HEK293 (cell line): ENCODE data around the gene CEP57L1.

ENCODE experiments used
- CTCF ChIA-PET: fragments of 350-600 bp; formaldehyde crosslinking; extraction: SDS; loops from one replicate; lab custom pipeline; 2021; ENCODE audit warnings: antibody characterized with exemption; lab: Yijun Ruan, JAX
- POLR2A ChIA-PET: fragments of 300-600 bp; formaldehyde crosslinking; extraction: SDS; loops from one replicate; lab custom pipeline; 2020; ENCODE audit warnings: antibody characterized with exemption, inconsistent platforms; lab: Yijun Ruan, JAX
- H3K27ac ChIP-seq: fragments of 200-500 bp; sonication (Bioruptor generic); 2 replicates; pipeline ENCODE4 v1.5.1; 2014; ENCODE audit warnings: low read depth, low read length, control low read depth, inconsistent platforms; ENCODE audit errors: extremely low read depth
- H3K36me3 ChIP-seq, 2 experiments: fragments of 200-500 bp in 1 of 2; sonication (Bioruptor generic) in 1 of 2; 1 replicate in 1 of 2; 2 replicates in 1 of 2; pipeline ENCODE4 v1.5.1; 2014 to 2017; ENCODE audit warnings: inconsistent platforms in 2 of 2, low read length in 2 of 2; ENCODE audit not compliant: control insufficient read depth in 2 of 2, insufficient read depth in 1 of 2
- H3K4me1 ChIP-seq: fragments of 200-500 bp; sonication (Bioruptor generic); 2 replicates; pipeline ENCODE4 v1.5.1; 2014; ENCODE audit warnings: mild to moderate bottlenecking, low read length, inconsistent platforms; ENCODE audit not compliant: control insufficient read depth, insufficient read depth
- H3K4me3 ChIP-seq: 2 replicates; pipeline ENCODE4 v1.5.1; 2011; ENCODE audit warnings: low read depth, mild to moderate bottlenecking, control low read depth, low read length, moderate library complexity
- H3K9me3 ChIP-seq: fragments of 200-500 bp; sonication (Bioruptor generic); 2 replicates; pipeline ENCODE4 v1.5.1; 2014; ENCODE audit warnings: low read depth, low read length, inconsistent platforms; ENCODE audit not compliant: control insufficient read depth, insufficient read depth
- KLF16 ChIP-seq: fragments of 450-650 bp; formaldehyde crosslinking; IDR thresholded peaks from 2 replicates; pipeline ENCODE4 v1.5.1; 2017; ENCODE audit warnings: missing biosample characterization, missing genetic modification characterization
- KLF8 ChIP-seq: fragments of 450-650 bp; formaldehyde crosslinking; IDR thresholded peaks from 2 replicates; pipeline ENCODE4 v1.5.1; 2016; ENCODE audit warnings: missing biosample characterization, missing genetic modification characterization
- ZBTB7A ChIP-seq: fragments of 450-650 bp; formaldehyde crosslinking; IDR thresholded peaks from 2 replicates; pipeline ENCODE4 v1.5.1; 2016; ENCODE audit warnings: low read depth, missing biosample characterization, missing genetic modification characterization
- ZFP37 ChIP-seq: fragments of 450-650 bp; formaldehyde crosslinking; IDR thresholded peaks from 2 replicates; pipeline ENCODE4 v1.5.1; 2016; ENCODE audit warnings: missing biosample characterization, missing genetic modification characterization
- ZIC2 ChIP-seq: fragments of 450-650 bp; formaldehyde crosslinking; IDR thresholded peaks from 2 replicates; pipeline ENCODE4 v1.5.1; 2016; ENCODE audit warnings: missing biosample characterization, missing genetic modification characterization
- ZNF112 ChIP-seq: fragments of 450-650 bp; formaldehyde crosslinking; IDR thresholded peaks from 2 replicates; pipeline ENCODE4 v1.5.0; 2017; ENCODE audit warnings: missing biosample characterization, missing genetic modification characterization
- ZNF2 ChIP-seq: fragments of 450-650 bp; formaldehyde crosslinking; IDR thresholded peaks from 2 replicates; pipeline ENCODE4 v1.5.1; 2016; ENCODE audit warnings: missing biosample characterization, missing genetic modification characterization
- ZNF292 ChIP-seq: fragments of 450-650 bp; formaldehyde crosslinking; IDR thresholded peaks from 2 replicates; pipeline ENCODE4 v1.5.1; 2016; ENCODE audit warnings: low read depth, missing biosample characterization, missing genetic modification characterization, borderline replicate concordance
- ZNF354C ChIP-seq: fragments of 450-650 bp; formaldehyde crosslinking; IDR thresholded peaks from 2 replicates; pipeline ENCODE4 v1.5.1; 2016; ENCODE audit warnings: missing biosample characterization, missing genetic modification characterization, low read depth, borderline replicate concordance
- ZNF366 ChIP-seq: fragments of 450-650 bp; formaldehyde crosslinking; conservative IDR thresholded peaks from 2 replicates; pipeline ENCODE4 v1.5.1; 2016; ENCODE audit warnings: missing biosample characterization, missing genetic modification characterization
- ZNF561 ChIP-seq: fragments of 450-650 bp; IDR thresholded peaks from 2 replicates; pipeline ENCODE4 v1.5.1; 2018; ENCODE audit warnings: missing biosample characterization, missing genetic modification characterization, borderline replicate concordance
- ZNF585B ChIP-seq: fragments of 450-650 bp; formaldehyde crosslinking; IDR thresholded peaks from 2 replicates; pipeline ENCODE4 v1.5.1; 2016; ENCODE audit warnings: missing biosample characterization, missing genetic modification characterization
- ZNF624 ChIP-seq: fragments of 450-650 bp; formaldehyde crosslinking; IDR thresholded peaks from 2 replicates; pipeline ENCODE4 v1.5.1; 2017; ENCODE audit warnings: missing biosample characterization, missing genetic modification characterization
- ZNF626 ChIP-seq: fragments of 450-650 bp; sonication (Bioruptor Pico); formaldehyde crosslinking; IDR thresholded peaks from 2 replicates; pipeline ENCODE4 v1.5.1; 2018; ENCODE audit warnings: missing biosample characterization, missing genetic modification characterization, inconsistent platforms
- ZNF629 ChIP-seq: fragments of 450-650 bp; formaldehyde crosslinking; IDR thresholded peaks from 2 replicates; pipeline ENCODE4 v1.5.1; 2017; ENCODE audit warnings: missing biosample characterization, missing genetic modification characterization
- ZNF837 ChIP-seq: fragments of 450-650 bp; formaldehyde crosslinking; IDR thresholded peaks from 2 replicates; pipeline ENCODE4 v1.5.1; 2016; ENCODE audit warnings: missing biosample characterization, missing genetic modification characterization
- TF ChIP-seq, protein P1 (sequence below): fragments of 450-650 bp; formaldehyde crosslinking; IDR thresholded peaks from 2 replicates; pipeline ENCODE4 v1.5.1; 2016; ENCODE audit warnings: missing biosample characterization, missing genetic modification characterization
- TF ChIP-seq, protein P2 (sequence below): fragments of 450-650 bp; IDR thresholded peaks from 2 replicates; pipeline ENCODE4 v1.5.1; 2018; ENCODE audit warnings: missing biosample characterization, missing genetic modification characterization
- TF ChIP-seq, protein P3 (sequence below): fragments of 450-650 bp; formaldehyde crosslinking; IDR thresholded peaks from 2 replicates; pipeline ENCODE4 v1.5.1; 2017; ENCODE audit warnings: missing biosample characterization, missing genetic modification characterization
- TF ChIP-seq, protein P4 (sequence below): fragments of 450-650 bp; formaldehyde crosslinking; IDR thresholded peaks from 2 replicates; pipeline ENCODE4 v1.5.1; 2016; ENCODE audit warnings: missing biosample characterization, missing genetic modification characterization
- TF ChIP-seq, protein P5 (sequence below): fragments of 450-650 bp; formaldehyde crosslinking; IDR thresholded peaks from 2 replicates; pipeline ENCODE4; 2016; ENCODE audit warnings: missing biosample characterization, missing genetic modification characterization

CEP57L1 gene

DNA sequence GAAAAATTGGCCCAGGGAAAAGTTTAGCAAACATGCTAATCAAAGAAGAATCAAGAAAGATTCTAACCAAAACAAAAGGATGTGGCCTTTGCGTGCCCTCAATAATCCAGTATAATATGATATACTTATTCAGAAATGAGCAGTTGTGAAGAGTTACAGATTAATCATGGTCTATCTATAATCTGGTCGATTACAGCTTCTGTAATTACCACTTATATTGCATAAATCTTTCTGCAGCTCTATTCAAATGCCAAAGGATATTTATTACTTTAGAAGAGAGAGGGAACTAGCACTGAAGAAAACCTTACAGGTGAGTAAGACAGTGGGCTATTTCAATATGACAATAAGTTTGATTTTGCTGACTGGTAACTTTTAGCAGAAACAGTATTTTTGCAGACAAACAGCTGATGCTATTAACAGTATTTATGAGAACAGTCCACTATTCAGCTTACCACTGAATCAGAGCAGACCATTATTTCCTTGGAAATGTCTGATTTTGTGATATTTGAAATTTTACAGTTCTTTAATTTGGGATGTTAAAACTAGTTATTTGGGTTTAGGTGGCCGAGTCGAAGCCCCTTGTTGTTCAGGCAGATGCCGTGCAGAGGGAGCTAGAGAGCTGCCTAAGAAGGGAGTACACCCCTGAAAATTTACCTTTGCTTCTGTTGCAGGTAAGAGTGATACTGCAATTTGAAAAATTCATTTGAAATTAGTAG lies 92.2 kb downstream of the CEP57L1 start (continued):
- TF ChIP-seq, protein P1, sequence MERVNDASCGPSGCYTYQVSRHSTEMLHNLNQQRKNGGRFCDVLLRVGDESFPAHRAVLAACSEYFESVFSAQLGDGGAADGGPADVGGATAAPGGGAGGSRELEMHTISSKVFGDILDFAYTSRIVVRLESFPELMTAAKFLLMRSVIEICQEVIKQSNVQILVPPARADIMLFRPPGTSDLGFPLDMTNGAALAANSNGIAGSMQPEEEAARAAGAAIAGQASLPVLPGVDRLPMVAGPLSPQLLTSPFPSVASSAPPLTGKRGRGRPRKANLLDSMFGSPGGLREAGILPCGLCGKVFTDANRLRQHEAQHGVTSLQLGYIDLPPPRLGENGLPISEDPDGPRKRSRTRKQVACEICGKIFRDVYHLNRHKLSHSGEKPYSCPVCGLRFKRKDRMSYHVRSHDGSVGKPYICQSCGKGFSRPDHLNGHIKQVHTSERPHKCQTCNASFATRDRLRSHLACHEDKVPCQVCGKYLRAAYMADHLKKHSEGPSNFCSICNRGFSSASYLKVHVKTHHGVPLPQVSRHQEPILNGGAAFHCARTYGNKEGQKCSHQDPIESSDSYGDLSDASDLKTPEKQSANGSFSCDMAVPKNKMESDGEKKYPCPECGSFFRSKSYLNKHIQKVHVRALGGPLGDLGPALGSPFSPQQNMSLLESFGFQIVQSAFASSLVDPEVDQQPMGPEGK: no peak
- TF ChIP-seq, protein P2, sequence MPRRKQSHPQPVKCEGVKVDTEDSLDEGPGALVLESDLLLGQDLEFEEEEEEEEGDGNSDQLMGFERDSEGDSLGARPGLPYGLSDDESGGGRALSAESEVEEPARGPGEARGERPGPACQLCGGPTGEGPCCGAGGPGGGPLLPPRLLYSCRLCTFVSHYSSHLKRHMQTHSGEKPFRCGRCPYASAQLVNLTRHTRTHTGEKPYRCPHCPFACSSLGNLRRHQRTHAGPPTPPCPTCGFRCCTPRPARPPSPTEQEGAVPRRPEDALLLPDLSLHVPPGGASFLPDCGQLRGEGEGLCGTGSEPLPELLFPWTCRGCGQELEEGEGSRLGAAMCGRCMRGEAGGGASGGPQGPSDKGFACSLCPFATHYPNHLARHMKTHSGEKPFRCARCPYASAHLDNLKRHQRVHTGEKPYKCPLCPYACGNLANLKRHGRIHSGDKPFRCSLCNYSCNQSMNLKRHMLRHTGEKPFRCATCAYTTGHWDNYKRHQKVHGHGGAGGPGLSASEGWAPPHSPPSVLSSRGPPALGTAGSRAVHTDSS (tag by site-specific recombination): no peak
- no peak for TF ChIP-seq ZNF624 (tag by site-specific recombination)
- TF ChIP-seq ZNF354C (tag by site-specific recombination): no peak
- no peak for TF ChIP-seq ZNF366 (tag by site-specific recombination)
- TF ChIP-seq, protein P3, sequence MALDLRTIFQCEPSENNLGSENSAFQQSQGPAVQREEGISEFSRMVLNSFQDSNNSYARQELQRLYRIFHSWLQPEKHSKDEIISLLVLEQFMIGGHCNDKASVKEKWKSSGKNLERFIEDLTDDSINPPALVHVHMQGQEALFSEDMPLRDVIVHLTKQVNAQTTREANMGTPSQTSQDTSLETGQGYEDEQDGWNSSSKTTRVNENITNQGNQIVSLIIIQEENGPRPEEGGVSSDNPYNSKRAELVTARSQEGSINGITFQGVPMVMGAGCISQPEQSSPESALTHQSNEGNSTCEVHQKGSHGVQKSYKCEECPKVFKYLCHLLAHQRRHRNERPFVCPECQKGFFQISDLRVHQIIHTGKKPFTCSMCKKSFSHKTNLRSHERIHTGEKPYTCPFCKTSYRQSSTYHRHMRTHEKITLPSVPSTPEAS (tag by site-specific recombination): no peak
- TF ChIP-seq ZNF837 (tag by site-specific recombination): no peak

DNA sequence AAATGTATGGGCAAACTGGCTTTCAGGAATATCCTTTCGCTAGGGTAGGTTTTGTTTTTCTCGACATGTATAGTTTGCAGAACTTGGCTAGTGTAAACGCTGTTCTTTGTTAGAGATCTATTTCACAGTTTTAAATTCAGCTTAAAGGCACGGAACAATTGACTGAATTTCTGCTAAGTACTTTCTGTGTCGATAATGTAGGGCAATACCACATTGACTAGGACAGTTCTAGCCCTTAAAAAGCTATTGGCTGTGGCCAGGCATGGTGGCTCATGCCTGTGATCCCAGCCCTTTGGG lies 92.8 kb downstream of the CEP57L1 start:
- Histone ChIP-seq H3K27ac (no peak overlapping the region), H3K4me3 (no peak overlapping the region), H3K4me1 (no peaks in the 10 kb centered on the region), H3K36me3 (no peaks in the 10 kb centered on the region), H3K9me3 (no peaks in the 10 kb centered on the region)
- CTCF ChIA-PET: interaction anchor here (0.6 to 3.9 kb wide), 52 partner anchors 9 to 1024 kb away, joined by 3 to 89 read pairs (median 4); partner anchors contain the start of gene CD164
- TF ChIP-seq ZNF561 (tag by site-specific recombination) (no peak), ZNF2 (tag by site-specific recombination) (no peak), ZNF112 (tag by site-specific recombination) (no peak), ZIC2 (no peak), ZNF629 (tag by site-specific recombination) (no peak), ZNF292 (tag by site-specific recombination) (no peak), ZBTB7A (tag by site-specific recombination) (no peak), KLF16 (tag by site-specific recombination) (no peak), ZFP37 (tag by site-specific recombination) (no peak), KLF8 (tag by site-specific recombination) (no peak), ZNF585B (tag by site-specific recombination) (no peak), ZNF626 (tag by site-specific recombination) (no peak)
- TF ChIP-seq, protein P3 (tag by site-specific recombination): no peak
- TF ChIP-seq, protein P4, sequence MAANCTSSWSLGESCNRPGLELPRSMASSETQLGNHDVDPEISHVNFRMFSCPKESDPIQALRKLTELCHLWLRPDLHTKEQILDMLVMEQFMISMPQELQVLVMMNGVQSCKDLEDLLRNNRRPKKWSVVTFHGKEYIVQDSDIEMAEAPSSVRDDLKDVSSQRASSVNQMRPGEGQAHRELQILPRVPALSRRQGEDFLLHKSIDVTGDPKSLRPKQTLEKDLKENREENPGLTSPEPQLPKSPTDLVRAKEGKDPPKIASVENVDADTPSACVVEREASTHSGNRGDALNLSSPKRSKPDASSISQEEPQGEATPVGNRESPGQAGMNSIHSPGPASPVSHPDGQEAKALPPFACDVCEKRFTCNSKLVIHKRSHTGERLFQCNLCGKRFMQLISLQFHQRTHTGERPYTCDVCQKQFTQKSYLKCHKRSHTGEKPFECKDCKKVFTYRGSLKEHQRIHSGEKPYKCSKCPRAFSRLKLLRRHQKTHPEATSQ (tag by site-specific recombination): no peak
- TF ChIP-seq, protein P5, sequence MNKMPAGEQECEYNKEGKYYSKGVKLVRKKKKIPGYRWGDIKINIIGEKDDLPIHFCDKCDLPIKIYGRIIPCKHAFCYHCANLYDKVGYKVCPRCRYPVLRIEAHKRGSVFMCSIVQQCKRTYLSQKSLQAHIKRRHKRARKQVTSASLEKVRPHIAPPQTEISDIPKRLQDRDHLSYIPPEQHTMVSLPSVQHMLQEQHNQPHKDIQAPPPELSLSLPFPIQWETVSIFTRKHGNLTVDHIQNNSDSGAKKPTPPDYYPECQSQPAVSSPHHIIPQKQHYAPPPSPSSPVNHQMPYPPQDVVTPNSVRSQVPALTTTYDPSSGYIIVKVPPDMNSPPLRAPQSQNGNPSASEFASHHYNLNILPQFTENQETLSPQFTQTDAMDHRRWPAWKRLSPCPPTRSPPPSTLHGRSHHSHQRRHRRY: no peak
- POLR2A ChIA-PET: interaction anchor here (0.6 to 1.0 kb wide), 2 partner anchors 107 to 195 kb away, joined by 3 to 9 read pairs; partner anchors contain the start of gene CD164
